Measurements from ENCODE around the gene EEF1AKMT3.

EEF1AKMT3 gene

DNA sequence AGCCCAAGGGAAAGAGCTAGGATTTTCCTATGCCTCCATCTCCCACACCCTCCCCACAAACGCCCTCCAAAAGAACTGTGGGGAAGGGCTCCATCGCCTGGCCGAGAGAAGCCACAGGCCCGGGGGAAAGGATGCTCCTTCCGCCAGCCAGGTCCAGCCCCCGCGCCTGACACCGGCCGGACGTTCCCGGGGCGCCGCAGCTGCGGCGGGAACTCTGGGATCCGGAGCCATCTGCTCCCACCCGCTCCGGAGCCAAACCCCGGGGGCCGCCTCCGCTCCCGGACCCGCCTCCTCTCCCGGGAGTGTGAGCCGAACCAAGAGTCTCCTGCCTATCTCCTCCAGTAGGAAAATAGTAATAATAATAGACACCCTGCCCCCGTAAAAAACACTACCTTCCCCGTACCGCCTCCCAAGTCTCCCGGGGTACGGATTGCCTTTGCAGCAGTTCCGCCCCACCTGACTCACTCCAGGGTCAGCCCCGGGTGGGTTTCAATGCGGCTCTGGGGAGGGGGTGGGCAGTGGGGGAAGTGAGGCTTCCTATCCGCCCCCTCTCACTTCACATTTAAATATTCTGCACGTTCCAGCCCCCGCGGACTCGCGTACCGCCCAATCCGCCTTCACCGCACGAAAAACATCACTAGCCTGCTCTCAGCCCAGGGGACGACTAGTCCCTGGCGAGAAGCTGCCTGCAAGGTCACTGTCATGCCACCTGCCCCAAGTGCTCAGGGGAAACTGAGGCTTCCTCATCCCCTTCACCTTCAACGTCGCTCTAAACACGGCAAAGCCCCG lies 36.3 kb upstream of the EEF1AKMT3 start:
- DNase-seq = no peak

DNA sequence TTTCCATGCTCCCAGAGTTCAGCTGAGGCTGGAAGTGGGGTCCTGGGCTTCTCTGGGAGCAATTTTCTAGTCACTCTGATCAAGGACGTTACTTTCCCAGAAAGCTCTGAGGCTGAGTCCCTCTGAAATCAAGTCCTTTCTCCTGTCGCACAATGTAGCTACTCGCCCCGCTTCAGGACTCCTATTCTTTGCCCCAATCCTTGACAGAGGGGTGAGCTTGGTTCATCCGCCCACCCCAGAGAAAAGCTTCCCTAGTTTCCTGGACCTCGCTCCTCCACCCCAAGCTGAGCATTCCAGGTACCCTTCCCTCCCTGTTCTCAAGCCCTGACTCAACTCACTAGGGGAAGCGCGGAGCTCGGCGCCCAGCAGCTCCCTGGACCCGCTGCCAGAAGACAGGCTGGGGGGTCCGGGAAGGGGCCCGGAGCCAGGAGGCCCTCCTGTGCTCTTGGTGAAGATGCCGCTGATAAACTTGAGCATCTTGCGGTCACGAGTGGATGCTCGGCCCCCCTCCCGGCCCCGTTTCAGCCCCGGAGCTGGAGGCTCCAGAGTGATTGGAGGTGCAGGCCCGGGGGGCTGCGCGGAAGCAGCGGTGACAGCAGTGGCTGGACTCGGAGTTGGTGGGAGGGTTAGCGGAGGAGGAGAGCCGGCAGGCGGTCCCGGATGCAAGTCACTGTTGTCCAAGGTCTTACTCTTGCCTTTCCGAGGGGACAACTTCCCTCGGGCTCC lies 35.5 kb upstream of the EEF1AKMT3 start:
- DNase-seq = no peak

DNA sequence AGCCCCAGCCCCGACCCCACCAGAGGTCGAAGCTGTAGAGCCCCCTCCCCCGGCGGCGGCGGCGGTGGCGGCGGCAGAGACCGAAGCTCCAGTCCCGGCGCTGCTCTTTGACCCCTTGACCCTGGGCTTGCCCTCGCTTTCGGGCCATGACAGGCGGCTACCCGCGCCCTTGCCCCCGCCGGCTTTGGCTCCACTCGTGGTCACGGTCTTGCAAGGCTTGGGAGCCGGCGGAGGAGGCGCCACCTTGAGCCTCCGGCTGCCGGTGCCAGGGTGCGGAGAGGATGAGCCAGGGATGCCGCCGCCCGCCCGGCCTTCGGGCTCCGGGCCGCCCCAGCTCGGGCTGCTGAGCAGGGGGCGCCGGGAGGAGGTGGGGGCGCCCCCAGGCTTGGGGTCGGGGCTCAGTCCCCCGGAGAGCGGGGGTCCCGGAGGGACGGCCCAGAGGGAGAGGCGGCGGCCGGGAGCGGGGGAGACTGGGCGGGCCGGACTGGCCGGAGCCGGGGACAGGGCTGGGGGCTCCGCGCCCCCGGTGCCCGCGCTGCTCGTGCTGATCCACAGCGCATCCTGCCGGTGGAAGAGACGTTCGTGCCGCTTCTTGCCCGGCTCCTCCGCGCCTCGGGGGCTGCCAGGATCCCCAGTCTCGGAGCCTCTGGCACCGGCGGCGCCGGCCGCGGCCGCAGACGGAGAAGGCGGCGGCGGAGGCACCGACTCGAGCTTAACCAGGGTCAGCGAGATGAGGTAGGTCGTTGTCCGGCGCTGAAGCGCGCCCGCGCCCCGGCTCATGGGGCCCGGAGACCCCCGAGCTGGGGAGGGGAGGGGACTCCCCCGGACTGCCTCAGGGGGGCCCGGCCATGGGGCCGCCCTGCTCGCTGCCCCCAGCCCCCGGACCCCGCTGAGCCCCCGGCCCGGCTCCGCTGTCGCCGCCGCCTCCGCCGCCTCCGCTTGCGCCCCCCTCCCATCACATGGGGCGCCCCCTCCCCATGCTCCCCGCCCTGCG lies 34.6 kb upstream of the EEF1AKMT3 start:
- no peak for DNase-seq

DNA sequence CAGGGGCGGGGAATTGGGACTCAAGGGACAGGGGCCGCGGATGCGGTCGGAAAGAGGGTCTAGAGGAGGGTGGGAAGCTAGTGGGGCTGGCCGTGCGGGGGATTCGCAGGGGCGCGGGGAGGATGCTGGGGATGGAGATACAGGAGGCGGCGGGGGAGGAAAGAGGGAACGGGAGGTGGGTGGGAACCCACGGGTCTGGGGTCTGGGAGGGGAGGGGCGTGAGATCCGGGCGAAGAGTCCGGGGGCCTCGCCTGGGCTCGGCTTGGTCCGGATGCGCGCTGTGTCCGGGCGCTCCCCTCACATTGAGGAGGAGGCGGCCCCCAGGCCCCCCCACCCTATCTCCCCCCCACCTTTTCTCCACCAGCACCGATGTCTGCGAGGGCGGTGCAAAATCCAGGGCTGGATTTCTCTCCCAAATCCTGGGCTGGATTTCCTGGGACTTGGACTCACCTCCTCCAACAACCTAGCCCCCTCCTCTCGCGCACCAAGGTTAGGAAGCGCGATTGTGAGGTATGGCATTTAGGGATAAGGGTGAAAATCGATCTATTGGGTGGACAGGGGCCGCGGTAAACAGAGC lies 33.7 kb upstream of the EEF1AKMT3 start, which contains the start of gene AGAP2:
TSS of gene AGAP2 (minus strand) at position 82 of the 577 bp plus-strand sequence. CDS start 496 bp downstream, outside the sequence.
- DNase-seq = no peak

DNA sequence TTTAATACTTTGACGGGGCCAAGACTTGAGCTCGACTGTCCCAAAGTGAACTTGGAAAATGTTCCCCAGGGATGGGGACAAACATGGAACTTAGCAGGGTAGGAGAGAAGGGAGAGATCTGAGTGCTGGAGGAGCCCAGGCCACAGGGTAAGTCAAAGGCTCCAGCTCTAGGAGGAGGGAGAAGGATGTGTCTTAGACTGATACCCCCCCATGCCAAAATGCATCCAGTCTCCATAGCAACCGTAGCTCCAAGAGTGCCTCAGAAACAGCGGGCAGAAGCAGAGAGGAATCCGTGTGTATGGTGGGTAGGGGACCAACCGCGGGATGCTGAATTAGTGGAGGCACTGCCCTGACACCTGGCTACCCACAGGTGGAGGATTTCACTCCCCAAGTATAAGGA lies 33.0 kb upstream of the EEF1AKMT3 start:
- DNase-seq = no peak

DNA sequence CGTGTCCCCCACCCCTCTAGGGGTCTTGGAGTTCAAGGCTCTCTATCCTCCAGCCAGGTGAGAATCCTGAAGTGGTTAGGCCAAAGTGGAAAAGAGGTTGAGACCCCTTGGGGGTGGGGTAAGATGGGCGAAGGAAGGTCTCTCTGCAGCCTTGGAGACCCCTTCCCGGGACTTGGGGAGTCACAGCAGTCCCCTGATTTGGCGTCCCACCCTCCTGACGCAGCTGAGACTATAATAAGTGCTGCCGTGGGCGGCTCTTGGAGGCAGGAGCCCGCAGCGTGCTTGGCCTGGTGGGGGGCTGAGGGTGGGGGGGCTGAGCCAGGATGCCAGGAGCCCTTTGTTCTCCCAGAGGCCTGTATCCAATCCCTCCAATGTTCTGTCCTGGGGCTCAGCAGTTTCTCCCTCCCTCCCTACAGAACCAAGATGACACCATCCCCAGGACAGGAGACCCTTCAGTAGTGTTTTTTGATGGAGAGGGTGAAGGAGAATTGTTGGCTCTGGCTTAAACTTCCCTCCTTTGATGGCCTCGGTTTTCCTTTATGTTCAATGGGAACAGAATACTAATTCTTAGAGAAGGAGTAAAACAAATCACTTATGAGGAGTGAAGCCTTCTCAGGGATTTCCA lies 32.4 kb upstream of the EEF1AKMT3 start:
- no peak for DNase-seq

DNA sequence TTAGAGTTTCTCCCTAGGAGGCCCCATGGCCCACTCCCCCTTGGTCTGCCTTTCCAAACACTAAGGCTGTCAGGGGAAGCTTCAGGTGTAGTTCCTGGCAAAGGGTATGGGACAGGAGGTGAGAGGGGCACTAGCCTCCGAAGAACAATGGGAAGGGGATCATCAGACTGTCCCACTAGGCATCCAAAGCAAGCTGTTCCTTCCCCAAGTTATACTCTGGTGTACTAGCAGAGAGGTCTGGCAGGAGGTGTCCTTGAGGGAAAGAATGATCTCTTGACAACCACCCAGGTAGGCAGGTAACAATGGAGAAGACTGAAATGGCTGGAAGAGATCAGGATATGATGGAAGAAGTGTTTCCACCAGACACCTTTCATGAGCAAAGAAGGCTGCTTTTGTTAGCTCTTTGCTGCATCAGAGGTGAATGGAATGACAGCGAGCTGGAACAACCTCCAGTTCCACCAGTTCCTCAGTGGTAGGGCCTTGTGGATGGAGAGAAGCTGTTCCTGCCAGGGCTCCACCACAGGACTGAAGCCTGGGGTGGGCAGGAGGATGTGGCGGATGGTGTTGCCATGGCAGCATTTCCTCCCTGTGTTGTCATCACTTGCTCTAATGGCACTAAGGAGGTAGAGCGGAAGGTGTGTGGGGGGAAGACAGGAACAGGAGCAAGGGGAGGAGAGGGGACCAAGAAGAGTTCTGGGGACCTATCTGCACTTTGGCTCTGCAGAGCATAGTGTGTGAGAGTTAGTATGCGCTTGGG lies 31.6 kb upstream of the EEF1AKMT3 start:
- DNase-seq = peak; percentile 72

DNA sequence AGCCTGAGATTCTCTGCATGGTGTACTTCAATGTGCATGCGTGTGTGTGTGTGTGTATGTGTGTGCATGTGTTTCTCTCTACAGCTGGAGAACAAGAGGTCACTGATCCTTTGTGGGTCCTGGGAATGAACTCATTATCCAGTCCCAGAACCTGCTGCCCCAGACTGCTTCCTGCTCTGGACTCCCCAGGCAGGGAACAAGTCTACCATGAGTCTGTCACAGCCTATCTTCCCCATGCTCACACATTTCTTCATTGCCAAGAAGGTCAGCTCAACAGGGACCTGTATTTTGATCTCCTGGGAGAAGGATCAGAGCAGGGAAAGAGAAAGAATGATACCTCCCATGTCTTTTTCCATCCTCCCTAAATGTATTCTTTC lies 31.0 kb upstream of the EEF1AKMT3 start:
- no peak for DNase-seq

DNA sequence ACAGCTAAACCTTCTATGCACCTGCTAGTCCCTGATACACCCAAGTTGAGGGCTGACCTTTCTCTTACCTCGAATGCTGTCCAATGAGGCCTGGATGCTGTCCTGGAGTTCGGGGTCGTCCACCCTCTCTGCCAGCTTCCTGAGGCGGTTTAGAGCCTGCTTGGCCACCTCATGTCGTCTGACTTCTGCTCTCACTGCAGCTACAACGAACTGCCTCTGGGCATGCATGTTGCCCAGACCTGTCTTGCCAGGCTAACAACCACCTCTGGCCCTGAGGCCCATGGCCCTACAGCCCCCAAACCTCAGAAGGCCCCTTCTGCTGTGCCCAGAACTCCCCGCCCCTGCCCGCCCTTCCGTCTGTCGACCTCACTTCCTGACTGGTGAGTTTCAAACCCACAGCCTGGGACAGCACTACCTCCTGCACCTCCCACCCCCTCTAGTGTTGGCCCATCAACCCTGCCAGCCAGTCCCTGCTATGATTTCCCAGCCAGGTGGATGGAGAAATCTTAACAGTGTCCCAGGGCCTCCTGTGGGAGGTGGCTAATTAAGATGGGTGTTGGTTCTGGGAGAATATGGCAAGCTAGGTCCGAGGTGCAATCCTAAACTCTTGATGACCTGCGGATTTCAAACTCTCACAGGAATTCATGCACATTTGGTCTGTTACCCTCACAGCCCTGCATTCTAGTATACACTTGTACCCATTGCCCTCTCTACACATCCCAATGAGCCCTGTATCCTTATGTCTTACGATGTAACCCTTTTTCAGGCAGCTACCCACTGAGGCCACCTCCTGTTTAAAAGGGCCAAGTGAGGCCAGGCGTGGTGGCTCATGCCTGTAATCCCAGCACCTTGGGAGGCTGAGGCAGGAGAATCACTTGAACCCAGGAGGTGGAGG lies 30.3 kb upstream of the EEF1AKMT3 start:
- peak; percentile 74 for DNase-seq

DNA sequence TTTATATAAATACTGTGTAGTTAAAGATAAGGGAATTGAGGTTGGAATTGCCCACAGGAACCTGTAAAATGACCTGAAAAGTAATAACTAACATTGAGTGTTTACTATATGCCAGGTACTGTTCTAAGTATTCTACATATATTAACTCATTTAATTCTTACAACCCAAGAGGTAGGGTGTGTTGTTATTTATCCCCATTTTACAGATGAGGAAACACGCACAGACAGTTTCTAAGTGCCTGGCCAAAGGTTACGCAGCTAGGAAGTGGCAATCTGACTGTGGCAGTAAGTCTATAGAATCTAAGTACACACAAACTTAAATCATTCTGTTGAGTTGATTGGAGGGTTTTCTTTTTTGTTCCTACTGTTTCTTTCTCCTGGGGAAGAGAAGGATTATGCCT lies 28.6 kb upstream of the EEF1AKMT3 start:
- DNase-seq = no peak

DNA sequence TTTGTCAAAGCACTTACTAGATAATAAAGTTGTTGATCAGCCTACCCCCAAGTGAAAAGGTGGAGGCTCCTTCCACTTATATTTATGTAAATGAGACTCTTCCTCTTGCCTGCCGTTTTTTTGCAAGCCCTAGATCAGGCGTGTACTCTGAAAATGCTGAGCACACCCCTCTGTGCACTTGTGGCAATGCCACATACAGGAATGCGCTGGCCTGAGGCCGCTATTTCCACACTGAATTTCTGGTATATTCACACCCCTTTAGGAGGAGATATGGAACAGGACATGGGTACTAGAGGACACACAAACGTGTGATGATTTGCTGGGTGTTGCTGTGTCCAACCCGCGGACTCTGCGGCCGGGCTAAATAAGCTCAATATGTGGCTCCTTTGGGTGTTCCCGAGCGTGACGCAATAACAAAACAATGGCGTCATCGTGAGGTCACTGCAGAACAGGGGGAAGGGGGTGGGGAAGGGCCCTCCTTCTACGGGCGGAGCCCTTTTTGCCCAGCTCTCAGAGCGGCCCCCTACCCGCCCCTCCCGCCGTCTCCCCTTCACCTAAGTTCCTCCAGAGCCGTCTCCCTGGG lies 28.1 kb upstream of the EEF1AKMT3 start:
- DNase-seq = peak; percentile 64

DNA sequence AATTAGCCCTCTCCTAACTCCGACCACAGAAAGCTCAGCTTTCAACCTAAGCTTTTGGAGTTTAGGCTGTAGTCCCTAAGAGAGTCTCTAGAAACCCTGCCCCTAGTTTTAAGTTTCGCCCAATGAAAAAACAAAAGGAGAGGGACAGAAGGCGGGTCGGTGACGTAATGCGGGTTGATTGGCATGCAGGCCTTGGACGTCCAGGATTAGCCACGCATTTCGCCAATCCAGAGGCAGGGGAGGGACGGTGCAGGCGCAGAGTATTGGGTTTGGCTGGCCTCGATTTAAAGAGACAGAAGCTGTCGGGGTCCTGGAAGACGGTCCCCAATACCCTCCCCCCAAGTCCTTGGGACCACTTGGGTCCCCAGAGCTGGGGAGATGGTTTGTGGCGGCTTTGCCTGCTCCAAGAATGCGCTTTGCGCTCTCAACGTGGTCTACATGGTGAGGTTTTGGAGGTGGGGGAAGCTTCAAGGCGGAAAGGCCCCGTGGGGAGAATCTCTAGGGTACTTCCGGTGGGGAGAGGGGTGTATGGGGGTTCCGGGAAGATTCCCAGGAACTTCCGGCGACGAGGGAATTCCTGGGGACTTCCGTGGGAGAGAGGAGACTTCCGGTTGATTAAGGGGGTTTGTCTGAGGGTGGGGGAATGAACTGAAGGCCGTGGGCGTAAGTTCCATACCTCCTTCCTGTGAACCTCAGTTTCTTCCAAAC lies 27.5 kb upstream of the EEF1AKMT3 start, which contains the start of gene TSPAN31:
TSS of gene TSPAN31 (plus strand) at position 263 of the 708 bp plus-strand sequence. CDS start at position 379, 116 bp downstream.
- peak; percentile 94 for DNase-seq

DNA sequence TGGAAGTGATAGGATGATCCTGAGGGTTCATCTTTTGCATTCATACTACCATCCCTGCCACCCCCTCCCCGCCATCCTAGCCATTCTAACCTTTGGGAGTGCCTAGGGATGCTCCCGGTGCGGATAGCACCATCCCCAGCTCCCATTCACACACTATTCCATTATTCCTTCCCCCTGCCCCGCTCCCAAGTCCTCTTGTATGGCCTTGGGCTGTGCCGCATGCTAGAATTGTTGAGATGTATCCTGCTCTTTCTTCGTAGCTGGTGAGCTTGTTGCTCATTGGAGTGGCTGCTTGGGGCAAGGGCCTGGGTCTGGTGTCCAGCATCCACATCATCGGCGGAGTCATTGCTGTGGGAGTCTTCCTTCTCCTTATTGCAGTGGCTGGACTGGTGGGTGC lies 26.9 kb upstream of the EEF1AKMT3 start:
- no peak for DNase-seq

DNA sequence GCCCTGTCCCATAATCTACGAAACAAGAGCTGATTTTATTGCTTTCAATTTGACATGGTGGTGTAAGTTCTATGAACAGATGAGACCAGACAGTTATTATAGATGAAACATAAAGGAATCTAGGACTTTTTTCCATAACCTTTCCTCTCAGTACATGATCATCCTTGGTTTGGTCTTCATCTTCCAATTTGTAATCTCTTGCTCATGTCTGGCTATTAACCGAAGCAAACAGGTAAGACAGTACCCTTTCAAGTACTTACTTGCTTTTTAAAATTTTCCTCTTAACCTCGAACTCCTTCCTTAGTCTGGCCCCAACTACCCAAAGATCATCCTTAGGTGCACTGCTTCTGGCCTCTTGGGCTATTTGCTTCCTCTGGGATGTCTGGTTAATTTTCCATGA lies 26.4 kb upstream of the EEF1AKMT3 start:
- DNase-seq = no peak

DNA sequence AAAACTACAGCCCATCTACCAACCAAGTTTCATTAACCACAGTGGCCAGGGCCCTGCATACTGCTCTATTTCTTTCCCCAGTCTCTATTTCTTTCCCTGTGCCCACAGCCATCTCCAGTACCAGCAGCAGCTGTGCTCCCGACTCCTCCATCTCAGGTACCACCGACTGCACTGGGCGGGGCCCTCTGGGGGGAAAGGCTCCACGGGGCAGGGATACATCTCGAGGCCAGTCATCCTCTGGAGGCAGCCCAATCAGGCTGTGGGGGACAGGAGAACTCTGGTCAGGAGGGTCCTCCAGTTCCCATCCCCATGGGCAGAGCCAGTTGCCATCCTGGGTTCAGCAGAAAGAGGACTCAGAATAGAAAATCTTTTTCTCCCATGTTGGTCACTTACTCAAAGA lies 23.4 kb upstream of the EEF1AKMT3 start:
- DNase-seq = no peak

DNA sequence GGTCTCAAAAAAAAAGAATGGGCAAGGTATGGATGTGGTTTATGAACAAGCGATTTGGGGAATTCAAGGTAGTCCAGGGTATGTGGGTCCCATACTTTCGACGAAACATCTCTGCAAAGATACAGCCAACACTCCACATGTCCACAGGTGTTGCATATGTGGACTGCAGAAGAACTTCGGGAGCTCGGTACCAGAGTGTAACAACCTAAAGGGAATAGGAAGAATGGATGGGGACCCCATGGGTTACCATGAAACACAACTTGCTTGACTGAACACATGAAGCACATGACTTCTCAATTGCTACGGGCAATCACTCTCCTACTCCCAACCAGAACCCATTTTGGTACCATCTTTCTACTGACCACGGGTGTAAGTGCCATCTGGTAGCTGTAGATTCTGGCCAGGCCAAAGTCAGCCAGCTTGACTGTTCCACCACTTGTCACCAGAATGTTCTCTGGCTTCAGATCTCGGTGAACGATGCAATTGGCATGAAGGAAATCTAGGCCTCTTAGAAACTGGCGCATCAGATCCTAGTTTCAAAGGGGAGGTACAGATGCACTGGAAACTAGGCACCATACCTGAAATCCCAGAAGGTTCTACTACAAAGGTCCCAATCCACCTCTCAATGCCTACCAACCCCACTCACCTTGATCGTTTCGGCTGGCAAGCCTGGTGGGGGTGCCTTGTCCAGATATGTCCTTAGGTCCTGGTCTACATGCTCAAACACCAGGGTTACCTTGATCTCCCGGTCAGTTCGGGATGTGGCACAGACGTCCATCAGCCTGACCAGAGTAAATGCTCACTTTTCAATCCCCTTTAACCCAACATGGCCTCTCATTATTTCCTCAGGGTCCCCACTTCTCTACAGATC lies 21.6 kb upstream of the EEF1AKMT3 start:
- no peak for DNase-seq

DNA sequence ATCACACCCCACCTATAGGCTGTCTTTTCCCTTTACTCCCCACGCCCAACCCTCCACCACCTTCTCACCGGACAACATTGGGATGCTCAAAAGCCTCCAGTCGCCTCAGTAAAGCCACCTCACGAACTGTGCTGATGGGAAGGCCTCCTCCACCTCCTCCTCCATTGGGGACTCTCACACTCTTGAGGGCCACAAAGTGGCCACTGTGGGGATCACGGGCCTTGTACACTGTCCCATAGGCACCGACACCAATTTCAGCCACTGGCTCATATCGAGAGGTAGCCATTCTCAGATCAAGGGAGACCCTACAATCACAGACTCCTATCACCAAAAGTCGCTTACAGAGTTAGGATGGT lies 21.0 kb upstream of the EEF1AKMT3 start:
- DNase-seq = no peak

Data from activated CD8-positive, alpha-beta memory T cell treated with anti-CD3 and anti-CD28 coated beads, Interleukin-2, amount 50 U/mL, for 4 hours (primary cell).